ENCODE results near the gene PTPRS.
"Not testable (repeated sequence)": the region's sequence is repeated elsewhere in the genome, so short reads cannot be mapped to it uniquely, and the experiment has no call there.

The PTPRS gene

GRCh38 chr19:5367530-5368133 is 27.0 kb upstream of the PTPRS start:
- Histone ChIP-seq H3K4me1 (ENCODE audit: low read length) (no peaks in the 10 kb centered on the region), H3F3A (ENCODE audit: insufficient read depth, low read length) (no peaks in the 10 kb centered on the region), H3K4me3 (ENCODE audit: low read length) (no peak overlapping the region), H3K4me2 (ENCODE audit: low read depth, low read length) (no peak overlapping the region), H3K36me3 (replicated peaks; ENCODE audit: insufficient read depth, low read length) (no peaks in the 10 kb centered on the region), H3K27me3 (replicated peaks; ENCODE audit: insufficient read depth, low read length) (peaks cover 52% of the 10 kb centered on the region), H4K20me1 (ENCODE audit: insufficient read depth, low read length) (no peaks in the 10 kb centered on the region), H3K9me2 (replicated peaks; ENCODE audit: insufficient read depth, low read length) (no peaks in the 10 kb centered on the region), H3K9ac (ENCODE audit: low read length) (no peak overlapping the region), H3K9me3 (replicated peaks; ENCODE audit: insufficient read depth, low read length) (no peaks in the 10 kb centered on the region), H3K79me2 (ENCODE audit: low read length) (no peaks in the 10 kb centered on the region), H3K27ac (ENCODE audit: low read length) (no peak overlapping the region), H2AFZ (ENCODE audit: low read length) (no peak overlapping the region)
- no peak for DNase-seq
- TF ChIP-seq EZH2 (optimal IDR thresholded peaks at IDR 0.05; ENCODE audit: low read depth, low read length) (no peak), EZH2phosphoT487 (IDR thresholded peaks at IDR 0.05; ENCODE audit: low read length) (no peak)
- TF ChIP-seq, protein P1, sequence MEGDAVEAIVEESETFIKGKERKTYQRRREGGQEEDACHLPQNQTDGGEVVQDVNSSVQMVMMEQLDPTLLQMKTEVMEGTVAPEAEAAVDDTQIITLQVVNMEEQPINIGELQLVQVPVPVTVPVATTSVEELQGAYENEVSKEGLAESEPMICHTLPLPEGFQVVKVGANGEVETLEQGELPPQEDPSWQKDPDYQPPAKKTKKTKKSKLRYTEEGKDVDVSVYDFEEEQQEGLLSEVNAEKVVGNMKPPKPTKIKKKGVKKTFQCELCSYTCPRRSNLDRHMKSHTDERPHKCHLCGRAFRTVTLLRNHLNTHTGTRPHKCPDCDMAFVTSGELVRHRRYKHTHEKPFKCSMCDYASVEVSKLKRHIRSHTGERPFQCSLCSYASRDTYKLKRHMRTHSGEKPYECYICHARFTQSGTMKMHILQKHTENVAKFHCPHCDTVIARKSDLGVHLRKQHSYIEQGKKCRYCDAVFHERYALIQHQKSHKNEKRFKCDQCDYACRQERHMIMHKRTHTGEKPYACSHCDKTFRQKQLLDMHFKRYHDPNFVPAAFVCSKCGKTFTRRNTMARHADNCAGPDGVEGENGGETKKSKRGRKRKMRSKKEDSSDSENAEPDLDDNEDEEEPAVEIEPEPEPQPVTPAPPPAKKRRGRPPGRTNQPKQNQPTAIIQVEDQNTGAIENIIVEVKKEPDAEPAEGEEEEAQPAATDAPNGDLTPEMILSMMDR (IDR thresholded peaks at IDR 0.05; ENCODE audit: low read length): no peak

- Histone ChIP-seq H3K27ac (ENCODE audit: low read length) (no peak overlapping the region), H3K4me2 (ENCODE audit: low read depth, low read length) (no peak overlapping the region), H3K4me3 (ENCODE audit: low read length) (no peak overlapping the region), H3K9me2 (replicated peaks; ENCODE audit: insufficient read depth, low read length) (no peaks in the 10 kb centered on the region), H3K27me3 (replicated peaks; ENCODE audit: insufficient read depth, low read length) (peaks cover 61% of the 10 kb centered on the region), H3F3A (ENCODE audit: insufficient read depth, low read length) (no peaks in the 10 kb centered on the region), H4K20me1 (ENCODE audit: insufficient read depth, low read length) (no peaks in the 10 kb centered on the region), H3K9ac (ENCODE audit: low read length) (no peak overlapping the region), H3K9me3 (replicated peaks; ENCODE audit: insufficient read depth, low read length) (no peaks in the 10 kb centered on the region), H3K79me2 (ENCODE audit: low read length) (no peaks in the 10 kb centered on the region), H3K4me1 (ENCODE audit: low read length) (no peaks in the 10 kb centered on the region), H3K36me3 (replicated peaks; ENCODE audit: insufficient read depth, low read length) (no peaks in the 10 kb centered on the region), H2AFZ (ENCODE audit: low read length) (no peak overlapping the region)
- TF ChIP-seq, protein P1 (IDR thresholded peaks at IDR 0.05; ENCODE audit: low read length): no peak
- TF ChIP-seq EZH2phosphoT487 (IDR thresholded peaks at IDR 0.05; ENCODE audit: low read length) (no peak), EZH2 (optimal IDR thresholded peaks at IDR 0.05; ENCODE audit: low read depth, low read length) (no peak)
- no peak for DNase-seq
These were observed 25.3 kb upstream of the PTPRS start for GRCh38 chr19:5365905-5366304.

DNA sequence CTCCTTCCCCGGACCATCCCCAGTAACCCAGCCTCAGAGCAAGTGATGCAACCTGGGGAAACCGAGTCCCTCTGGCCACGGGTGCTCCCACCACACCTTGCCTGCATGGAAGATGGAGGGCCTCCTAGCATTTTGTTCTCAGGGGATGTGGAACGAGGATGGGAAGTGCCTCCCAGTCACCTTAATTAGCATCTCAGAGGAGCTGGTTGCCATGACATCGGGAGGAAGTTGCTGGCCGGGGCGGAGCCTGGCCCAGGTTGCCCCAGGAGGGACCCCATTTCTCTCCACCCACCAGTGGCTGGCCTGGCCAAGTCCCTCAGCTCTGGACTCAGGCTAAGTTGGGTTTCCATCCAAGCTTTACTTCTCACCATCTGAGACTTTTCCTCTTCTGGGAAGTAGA is 24.1 kb upstream of the PTPRS start:
- Histone ChIP-seq H3K27me3 (replicated peaks; ENCODE audit: insufficient read depth, low read length) (peaks cover 71% of the 10 kb centered on the region), H3K9ac (ENCODE audit: low read length) (no peak overlapping the region), H3K9me3 (replicated peaks; ENCODE audit: insufficient read depth, low read length) (no peaks in the 10 kb centered on the region), H3K4me1 (ENCODE audit: low read length) (no peaks in the 10 kb centered on the region), H3F3A (ENCODE audit: insufficient read depth, low read length) (no peaks in the 10 kb centered on the region), H4K20me1 (ENCODE audit: insufficient read depth, low read length) (no peaks in the 10 kb centered on the region), H3K36me3 (replicated peaks; ENCODE audit: insufficient read depth, low read length) (no peaks in the 10 kb centered on the region), H3K9me2 (replicated peaks; ENCODE audit: insufficient read depth, low read length) (no peaks in the 10 kb centered on the region), H2AFZ (ENCODE audit: low read length) (no peak overlapping the region), H3K4me3 (ENCODE audit: low read length) (no peak overlapping the region), H3K27ac (ENCODE audit: low read length) (no peak overlapping the region), H3K79me2 (ENCODE audit: low read length) (no peaks in the 10 kb centered on the region), H3K4me2 (ENCODE audit: low read depth, low read length) (no peak overlapping the region)
- no peak for DNase-seq
- TF ChIP-seq, protein P1 (IDR thresholded peaks at IDR 0.05; ENCODE audit: low read length): no peak
- no peak for TF ChIP-seq EZH2phosphoT487 (IDR thresholded peaks at IDR 0.05; ENCODE audit: low read length)
- TF ChIP-seq EZH2 (optimal IDR thresholded peaks at IDR 0.05; ENCODE audit: low read depth, low read length): no peak

DNA sequence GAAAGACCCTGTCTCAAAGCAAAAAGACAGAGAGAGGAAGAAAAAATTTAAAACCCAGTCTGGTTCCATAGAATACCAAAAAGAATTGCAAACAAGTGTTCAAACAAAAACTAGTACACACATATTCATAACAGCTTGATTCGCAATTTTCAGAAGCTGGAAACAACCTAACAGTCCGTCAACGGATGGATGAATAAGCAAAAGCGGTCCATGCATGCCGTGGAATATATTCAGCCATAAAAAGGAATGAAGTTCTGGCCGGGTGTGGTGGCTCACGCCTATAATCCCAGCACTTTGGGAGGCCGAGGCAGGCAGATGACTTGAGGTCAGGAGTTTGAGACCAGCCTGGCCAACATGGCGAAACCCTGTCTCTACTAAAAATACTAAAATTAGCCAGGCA is 21.2 kb upstream of the PTPRS start:
- not testable (repeated sequence) for H2AFZ ChIP-seq (ENCODE audit: low read length); DNase-seq; H3K4me3 ChIP-seq (ENCODE audit: low read length); H3K9ac ChIP-seq (ENCODE audit: low read length); H3K36me3 ChIP-seq (replicated peaks; ENCODE audit: insufficient read depth, low read length); H4K20me1 ChIP-seq (ENCODE audit: insufficient read depth, low read length); H3K4me1 ChIP-seq (ENCODE audit: low read length); H3K79me2 ChIP-seq (ENCODE audit: low read length); H3K4me2 ChIP-seq (ENCODE audit: low read depth, low read length); H3K27ac ChIP-seq (ENCODE audit: low read length); H3K9me2 ChIP-seq (replicated peaks; ENCODE audit: insufficient read depth, low read length); H3F3A ChIP-seq (ENCODE audit: insufficient read depth, low read length); H3K9me3 ChIP-seq (replicated peaks; ENCODE audit: insufficient read depth, low read length)
- peaks cover 88% of the 10 kb centered on the region for H3K27me3 ChIP-seq (replicated peaks; ENCODE audit: insufficient read depth, low read length)

All from MM.1S (cell line).